ENCODE data around the gene SCUBE1.

Gene SCUBE1

GRCh38 chr22:43257961-43258360, 85.2 kb downstream of the SCUBE1 start:
- no peak overlapping the region for H3K4me3 ChIP-seq (ENCODE audit: low read depth, low read length)
- TF ChIP-seq, protein P1, sequence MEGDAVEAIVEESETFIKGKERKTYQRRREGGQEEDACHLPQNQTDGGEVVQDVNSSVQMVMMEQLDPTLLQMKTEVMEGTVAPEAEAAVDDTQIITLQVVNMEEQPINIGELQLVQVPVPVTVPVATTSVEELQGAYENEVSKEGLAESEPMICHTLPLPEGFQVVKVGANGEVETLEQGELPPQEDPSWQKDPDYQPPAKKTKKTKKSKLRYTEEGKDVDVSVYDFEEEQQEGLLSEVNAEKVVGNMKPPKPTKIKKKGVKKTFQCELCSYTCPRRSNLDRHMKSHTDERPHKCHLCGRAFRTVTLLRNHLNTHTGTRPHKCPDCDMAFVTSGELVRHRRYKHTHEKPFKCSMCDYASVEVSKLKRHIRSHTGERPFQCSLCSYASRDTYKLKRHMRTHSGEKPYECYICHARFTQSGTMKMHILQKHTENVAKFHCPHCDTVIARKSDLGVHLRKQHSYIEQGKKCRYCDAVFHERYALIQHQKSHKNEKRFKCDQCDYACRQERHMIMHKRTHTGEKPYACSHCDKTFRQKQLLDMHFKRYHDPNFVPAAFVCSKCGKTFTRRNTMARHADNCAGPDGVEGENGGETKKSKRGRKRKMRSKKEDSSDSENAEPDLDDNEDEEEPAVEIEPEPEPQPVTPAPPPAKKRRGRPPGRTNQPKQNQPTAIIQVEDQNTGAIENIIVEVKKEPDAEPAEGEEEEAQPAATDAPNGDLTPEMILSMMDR (IDR thresholded peaks at IDR 0.05; ENCODE audit: low read depth, low read length), result no peak

GRCh38 chr22:43257549-43257948, 85.6 kb downstream of the SCUBE1 start:
- TF ChIP-seq, protein P1 (IDR thresholded peaks at IDR 0.05; ENCODE audit: low read depth, low read length), result no peak
- H3K4me3 ChIP-seq (ENCODE audit: low read depth, low read length), result no peak overlapping the region

DNA sequence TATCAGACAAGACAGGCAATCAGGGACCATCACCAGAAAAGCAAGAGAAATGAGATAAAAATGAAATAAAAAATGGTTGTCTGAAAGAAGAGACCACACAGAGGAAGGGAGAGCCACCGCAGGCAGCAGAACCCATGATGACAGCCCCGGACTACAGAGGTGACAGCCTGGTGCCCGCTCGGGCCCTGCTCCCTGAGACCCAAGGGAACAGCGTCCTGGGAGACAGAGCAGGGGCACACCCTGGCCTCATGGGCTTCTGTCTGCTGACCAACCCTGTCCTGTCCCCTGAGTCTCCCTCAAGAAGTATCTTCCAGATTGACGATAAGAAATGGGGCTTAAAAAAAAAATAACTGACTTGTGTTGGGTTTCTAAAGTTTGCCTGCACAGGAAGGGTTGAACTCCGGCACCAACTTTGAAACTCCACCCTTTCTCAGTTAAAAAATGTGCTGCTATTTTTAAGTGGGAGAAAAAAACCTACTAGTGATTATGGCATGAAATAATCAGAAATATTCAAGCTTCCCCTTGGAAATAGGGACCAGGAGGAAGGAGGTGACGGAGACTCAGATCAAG, 86.1 kb downstream of the SCUBE1 start:
- no peak overlapping the region for H3K4me3 ChIP-seq (ENCODE audit: low read depth, low read length)
- TF ChIP-seq, protein P1 (IDR thresholded peaks at IDR 0.05; ENCODE audit: low read depth, low read length), result no peak

DNA sequence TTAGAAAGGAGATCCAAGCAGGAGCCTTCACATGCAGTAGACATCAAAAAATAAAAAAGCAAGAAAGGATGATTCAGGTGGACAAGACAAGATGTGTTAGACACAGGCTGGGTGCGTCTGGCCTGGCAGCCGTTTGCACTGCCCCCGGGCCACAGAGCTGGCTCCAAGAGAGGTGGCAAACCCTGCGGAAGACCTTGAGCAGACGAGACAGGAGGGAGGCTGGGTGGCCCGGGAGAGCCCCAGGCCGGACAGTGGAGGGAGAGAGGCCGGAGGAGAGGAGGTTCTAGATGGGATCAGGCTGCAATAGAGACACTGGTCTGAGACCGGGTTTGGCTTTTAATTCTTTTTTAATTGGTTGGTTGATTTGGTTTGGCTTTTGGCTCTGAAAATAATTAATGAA, 86.6 kb downstream of the SCUBE1 start:
- no peak overlapping the region for H3K4me3 ChIP-seq (ENCODE audit: low read depth, low read length)
- TF ChIP-seq, protein P1 (IDR thresholded peaks at IDR 0.05; ENCODE audit: low read depth, low read length), result no peak

- TF ChIP-seq, protein P1 (IDR thresholded peaks at IDR 0.05; ENCODE audit: low read depth, low read length), result no peak
- H3K4me3 ChIP-seq (ENCODE audit: low read depth, low read length), result no peak overlapping the region
These were observed 87.9 kb downstream of the SCUBE1 start for GRCh38 chr22:43255299-43255698.

GRCh38 chr22:43253839-43254238, 89.3 kb downstream of the SCUBE1 start:
- H3K4me3 ChIP-seq (ENCODE audit: low read depth, low read length), result no peak overlapping the region
- TF ChIP-seq, protein P1 (IDR thresholded peaks at IDR 0.05; ENCODE audit: low read depth, low read length), result no peak

- no peak overlapping the region for H3K4me3 ChIP-seq (ENCODE audit: low read depth, low read length)
- TF ChIP-seq, protein P1 (IDR thresholded peaks at IDR 0.05; ENCODE audit: low read depth, low read length), result no peak
These were observed 90.9 kb downstream of the SCUBE1 start for GRCh38 chr22:43252319-43252718.
